KG1 (cell line): ENCODE results near the gene MAP2K7.
"Not testable (repeated sequence)": the region's sequence is repeated elsewhere in the genome, so short reads cannot be mapped to it uniquely, and the experiment has no call there.

Source experiments
- DNase-seq: peaks from one replicate; lab custom pipeline; 2025; lab: John Stamatoyannopoulos, UW

The MAP2K7 gene

DNA sequence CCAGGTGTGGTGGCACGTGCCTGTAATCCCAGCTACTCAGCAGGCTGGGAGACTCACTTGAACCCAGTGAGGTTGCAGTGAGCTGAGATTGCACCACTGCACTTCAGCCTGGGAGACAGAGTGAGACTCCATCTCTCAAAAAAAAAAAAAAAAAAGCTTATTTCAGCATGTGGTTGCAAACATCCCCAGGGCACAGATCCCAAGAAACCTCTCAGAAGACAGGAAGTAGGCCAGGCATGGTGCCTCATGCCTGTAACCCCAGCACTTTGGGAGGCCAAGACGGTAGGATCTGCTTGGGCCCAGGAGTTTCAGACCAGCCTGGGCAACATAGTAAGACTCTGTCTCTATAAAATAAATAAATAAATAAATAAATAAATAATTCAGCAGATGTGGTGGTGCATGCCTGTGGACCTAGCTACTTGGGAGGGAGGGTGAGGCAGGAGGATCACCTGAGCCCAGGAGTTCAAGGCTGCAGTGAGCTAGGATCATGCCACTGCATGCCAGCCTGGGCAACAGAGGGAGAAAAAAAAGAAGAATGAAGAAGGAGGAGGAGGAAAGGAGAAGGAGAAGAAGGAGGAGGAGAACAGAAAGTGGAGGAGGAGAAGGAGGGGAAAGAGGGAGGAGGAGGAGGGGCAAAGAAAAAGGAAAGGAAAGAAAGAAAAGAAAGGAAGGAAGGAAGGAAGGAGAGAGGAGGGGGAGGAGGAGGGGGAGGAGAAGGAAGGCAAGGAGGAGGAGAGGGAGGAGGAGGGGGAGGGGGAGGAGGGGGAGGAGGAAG, 19.7 kb upstream of the MAP2K7 start:
- no peak for DNase-seq

DNA sequence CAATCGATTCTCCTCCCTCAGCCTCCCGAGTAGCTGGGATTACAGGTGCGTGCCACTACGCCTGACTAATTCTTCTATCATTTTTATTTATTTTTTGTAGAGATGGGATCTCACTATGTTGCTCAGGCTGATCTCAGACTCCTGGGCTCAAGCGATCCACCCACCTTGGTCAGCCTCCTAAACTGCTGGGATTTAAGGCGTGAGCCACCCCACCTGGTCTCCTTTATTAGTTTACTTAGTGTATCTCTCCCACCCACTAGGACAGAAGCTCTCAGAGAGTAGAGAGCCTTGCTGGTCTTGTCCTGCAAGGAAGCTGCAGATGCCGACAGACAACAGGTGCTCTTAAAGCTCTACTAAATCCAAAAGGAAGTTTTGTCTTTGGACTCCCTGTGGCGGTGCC, 17.9 kb upstream of the MAP2K7 start:
- no peak for DNase-seq

DNA sequence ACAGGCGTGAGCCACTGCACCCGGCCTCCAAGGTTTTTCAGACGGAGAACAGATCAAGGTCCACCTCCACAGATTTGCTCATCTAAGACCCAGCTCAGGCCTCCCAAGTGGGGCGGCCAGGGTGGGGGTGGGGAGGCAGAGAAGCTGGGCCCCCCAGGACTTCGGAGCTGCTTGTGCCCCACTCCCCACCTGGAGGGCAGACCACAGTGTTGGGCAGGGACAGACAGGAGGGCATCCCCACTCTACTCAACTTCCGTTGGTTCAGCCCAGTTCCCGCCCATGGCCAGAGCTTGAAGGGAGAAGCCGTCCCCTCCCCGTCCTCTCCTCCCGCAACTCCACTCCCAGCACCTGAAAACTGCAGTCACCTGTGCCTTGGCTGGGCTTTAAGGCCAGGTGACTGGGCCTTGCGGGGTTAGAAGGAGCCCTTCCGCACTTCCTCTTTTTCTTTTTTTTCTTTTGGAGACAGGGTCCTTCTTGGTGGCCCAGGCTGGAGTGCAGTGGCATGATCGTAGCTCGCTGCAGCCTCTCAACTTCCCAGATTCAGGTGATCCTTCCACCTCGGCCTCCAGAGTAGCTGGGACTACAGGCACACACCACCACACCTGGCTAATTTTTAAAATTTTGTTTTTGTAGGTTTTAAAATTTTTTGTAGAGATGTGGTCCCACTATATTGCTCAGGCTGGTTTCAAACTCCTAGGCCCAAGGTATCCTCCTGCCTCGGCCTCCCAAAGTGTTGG, 16.1 kb upstream of the MAP2K7 start:
- DNase-seq, result no peak

DNA sequence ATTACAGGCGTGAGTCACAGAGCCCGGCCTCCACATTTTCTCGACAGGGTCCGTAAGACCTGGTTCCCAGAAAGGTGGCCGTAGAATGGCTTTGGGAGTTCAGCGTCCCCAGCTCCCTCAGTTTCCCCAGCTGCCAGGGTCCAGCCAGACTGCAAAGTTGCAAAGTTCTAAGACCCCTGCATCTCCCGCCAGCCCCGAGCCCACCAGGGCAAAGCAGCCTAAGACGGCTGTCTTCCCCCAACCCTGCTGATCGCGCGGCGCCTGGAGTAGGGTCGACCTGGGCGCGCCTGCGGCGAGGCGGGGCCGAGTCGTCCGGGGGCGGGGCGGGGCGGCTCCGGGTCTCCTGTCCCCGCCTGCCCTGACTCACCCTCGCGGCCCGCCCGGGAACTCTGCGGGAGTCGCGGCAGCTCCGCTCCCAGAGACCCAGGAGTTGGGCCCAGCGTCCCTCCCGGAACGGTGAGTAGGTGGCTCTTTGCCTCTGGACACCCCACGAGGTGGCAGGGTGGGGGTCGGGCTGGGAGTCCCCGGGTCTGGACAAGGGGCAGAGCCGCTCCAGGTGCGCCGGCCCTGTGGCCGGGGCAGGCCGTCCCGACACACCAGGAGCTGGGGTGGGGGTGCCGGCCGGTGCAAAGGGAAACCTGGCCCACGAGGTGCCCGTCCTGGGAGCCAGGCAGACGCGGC, 15.4 kb upstream of the MAP2K7 start, which contains the start of gene LRRC8E:
TSS of gene LRRC8E (plus strand) at position 366 of the 681 bp plus-strand sequence. CDS start 7,094 bp downstream, outside the sequence.
- DNase-seq, result no peak

DNA sequence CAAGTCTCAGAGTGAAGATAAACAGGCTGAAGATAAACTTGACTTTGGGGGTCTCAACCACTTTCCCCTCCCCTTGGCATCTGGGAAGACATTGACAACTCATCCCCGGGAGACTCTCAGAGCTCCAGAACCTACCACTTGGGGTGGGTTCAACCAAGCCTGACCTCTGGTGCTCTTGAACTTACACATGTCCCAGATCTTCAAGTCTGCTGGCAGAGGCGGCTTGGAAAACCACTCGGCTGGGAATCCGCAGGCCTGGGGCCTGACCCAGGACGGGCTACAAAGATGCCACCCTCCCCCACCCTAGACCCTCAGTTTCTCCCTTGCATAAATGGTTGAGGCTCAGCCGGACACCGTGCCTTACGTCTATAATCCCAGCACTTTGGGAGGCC, 14.9 kb upstream of the MAP2K7 start:
- DNase-seq, result no peak

DNA sequence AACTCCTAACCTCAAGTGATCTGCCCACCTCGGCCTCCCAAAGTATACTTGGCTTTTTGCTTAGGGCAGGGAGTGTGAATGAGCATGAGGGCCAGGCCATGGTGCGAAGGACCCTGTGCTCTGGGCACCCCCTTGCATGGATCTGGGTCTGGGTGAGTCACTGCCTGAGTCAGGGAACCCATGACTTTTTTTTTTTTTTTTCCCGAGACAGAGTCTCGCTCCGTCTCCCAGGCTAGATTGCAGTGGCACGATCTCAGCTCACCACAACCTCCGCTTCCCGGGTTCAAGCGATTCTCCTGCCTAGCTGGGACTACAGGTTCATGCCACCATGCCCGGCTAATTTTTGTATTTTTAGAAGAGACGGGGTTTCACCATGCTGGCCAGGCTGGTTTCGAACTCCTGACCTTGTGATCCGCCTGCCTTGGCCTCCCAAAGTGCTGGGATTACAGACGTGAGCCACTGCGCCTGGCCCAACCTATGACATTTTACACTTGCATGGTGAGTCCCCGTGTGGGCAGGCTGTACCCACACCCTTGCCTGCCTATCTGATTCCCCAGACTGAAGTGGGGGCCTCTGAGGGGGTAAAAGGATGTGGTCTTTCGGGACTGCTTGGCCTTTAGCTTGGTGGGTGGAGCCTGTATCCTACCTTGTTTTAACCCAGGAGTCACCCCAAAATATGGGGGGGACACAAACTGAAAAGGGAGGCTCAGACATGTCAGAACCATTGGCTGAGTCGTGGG, 10.1 kb upstream of the MAP2K7 start:
- not testable (repeated sequence) for DNase-seq

DNA sequence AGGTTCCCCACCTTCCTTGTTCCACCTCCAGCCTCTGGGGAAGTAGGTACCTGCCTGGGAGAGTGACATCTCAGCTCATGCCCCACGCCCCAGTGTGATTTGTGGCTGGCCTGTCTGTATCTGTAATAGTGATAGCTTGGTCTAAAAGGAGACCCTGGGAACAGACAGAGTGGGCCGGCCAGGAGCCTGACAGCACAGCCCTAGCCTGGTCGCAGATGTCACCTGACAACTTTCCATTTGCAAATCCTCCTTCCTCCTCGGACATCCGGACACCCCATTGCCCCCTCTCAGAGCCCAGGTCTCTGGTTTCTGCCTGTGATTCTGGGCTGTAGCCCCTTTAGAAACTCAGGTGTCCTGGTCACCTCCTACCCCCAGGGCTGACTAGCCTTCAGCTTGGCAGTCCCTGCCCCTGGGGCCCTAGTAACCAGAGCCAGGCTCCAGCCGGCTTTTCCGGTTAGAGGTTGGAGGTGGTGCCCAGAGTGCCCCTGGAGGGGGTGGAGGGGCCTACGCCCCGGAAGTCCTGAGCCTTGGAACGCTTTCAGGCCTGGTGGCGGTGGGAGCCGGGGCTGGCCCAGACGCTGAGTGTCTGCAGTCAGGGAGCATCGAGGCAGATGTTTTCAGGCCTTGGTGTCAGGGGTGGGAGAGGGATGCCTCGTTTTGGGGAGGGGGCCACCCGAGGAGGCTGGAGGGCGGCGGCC, 8.9 kb upstream of the MAP2K7 start:
- DNase-seq, result no peak

DNA sequence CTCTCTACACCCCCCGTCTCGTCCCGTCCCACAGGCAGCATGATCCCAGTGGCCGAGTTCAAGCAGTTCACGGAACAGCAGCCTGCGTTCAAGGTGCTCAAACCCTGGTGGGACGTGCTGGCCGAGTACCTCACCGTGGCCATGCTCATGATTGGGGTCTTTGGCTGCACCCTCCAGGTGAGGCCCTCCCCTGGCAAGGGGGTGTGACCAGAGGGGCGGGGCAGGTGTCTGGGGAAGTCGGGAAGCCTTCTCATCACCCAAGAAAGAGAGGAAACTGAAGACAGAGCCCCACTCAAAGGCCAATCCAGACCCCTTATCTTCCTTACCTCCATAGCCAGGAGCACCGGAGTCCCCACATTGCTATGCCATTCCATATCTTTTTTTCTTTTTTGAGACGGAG, 8.1 kb upstream of the MAP2K7 start:
- no peak for DNase-seq

DNA sequence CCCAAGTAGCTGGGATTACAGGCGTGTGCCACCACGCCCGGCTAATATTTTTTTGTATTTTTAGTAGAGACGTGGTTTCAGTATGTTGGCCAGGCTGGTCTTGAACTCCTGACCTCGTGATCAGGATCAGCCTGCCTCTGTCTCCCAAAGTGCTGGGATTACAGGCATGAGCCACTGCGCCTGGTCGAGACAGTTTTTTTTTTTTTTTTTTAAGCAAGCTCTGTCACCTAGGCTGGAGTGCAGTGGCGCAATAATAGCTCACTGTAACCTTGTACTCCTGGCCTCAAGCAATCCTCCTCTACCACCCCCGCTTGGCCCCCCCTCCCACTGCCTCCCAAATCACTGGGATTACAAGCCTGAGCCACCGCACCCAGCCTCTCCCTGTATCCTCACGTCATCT, 6.4 kb upstream of the MAP2K7 start:
- DNase-seq, result no peak

DNA sequence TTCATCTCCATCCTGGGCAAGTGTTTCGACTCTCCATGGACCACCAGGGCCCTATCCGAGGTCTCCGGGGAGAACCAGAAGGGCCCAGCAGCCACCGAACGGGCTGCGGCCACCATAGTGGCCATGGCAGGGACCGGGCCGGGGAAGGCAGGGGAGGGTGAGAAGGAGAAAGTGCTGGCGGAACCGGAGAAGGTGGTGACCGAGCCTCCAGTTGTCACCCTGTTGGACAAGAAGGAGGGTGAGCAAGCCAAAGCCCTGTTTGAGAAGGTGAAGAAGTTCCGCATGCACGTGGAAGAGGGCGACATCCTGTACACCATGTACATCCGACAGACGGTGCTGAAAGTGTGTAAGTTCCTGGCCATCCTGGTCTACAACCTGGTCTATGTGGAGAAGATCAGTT, 4.7 kb upstream of the MAP2K7 start:
- DNase-seq, result no peak

DNA sequence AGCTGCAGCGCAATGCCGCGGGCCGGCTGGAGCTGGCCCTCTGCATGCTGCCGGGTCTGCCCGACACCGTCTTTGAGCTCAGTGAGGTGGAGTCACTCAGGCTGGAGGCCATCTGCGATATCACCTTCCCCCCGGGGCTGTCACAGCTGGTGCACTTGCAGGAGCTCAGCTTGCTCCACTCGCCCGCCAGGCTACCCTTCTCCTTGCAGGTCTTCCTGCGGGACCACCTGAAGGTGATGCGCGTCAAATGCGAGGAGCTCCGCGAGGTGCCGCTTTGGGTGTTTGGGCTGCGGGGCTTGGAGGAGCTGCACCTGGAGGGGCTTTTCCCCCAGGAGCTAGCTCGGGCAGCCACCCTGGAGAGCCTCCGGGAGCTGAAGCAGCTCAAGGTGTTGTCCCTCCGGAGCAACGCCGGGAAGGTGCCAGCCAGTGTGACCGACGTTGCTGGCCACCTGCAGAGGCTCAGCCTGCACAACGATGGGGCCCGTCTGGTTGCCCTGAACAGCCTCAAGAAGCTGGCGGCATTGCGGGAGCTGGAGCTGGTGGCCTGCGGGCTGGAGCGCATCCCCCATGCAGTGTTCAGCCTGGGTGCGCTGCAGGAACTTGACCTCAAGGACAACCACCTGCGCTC, 3.8 kb upstream of the MAP2K7 start:
- DNase-seq, result no peak

DNA sequence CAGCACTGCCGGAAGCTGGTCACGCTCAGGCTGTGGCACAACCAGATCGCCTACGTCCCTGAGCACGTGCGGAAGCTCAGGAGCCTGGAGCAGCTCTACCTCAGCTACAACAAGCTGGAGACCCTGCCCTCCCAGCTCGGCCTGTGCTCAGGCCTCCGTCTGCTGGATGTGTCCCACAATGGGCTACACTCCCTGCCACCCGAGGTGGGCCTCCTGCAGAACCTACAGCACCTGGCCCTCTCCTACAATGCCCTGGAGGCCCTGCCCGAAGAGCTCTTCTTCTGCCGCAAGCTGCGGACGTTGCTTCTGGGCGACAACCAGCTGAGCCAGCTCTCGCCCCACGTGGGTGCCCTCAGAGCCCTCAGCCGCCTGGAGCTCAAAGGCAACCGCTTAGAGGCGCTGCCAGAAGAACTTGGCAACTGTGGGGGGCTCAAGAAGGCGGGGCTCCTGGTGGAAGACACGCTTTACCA, 3.2 kb upstream of the MAP2K7 start:
- DNase-seq, result no peak

DNA sequence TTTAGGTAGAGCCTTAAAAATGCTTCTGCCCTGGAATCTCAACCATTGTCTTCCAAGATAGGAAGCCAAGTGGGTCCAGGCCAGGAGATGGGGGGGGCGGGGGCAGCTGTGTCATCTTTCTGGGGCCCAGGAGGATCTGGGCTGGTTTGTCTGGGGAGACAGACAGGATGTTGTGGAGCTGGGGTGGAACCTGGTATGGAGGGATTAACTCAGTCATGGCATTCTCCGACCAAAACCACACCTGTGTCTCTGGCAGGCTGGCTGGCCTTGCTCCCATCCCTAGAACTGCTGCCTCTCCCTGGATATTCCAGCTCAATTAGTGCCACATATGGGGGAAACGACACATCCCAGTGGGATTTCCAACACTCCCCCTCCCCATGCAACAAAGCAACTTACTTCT, 2.7 kb upstream of the MAP2K7 start:
- no peak for DNase-seq

DNA sequence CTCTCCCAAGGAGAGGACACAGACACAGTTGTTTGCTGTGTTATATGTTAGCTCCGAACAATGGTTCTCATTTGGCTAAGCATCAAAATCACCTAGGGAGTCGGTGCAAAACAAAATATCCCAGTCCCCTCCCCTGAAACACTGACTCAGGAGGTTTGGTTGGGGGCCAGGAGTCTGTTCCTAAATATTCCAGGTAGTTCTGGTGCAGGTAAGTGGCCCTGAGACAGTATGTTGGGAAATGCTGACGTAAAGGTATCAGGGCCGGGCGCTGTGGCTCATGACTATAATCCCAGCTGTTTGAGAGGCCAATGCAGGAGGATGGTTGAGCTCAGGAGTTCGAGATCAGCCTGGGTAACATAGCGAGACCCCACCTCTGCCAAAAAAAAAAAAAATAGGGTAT, 2.3 kb upstream of the MAP2K7 start:
- DNase-seq, result no peak

DNA sequence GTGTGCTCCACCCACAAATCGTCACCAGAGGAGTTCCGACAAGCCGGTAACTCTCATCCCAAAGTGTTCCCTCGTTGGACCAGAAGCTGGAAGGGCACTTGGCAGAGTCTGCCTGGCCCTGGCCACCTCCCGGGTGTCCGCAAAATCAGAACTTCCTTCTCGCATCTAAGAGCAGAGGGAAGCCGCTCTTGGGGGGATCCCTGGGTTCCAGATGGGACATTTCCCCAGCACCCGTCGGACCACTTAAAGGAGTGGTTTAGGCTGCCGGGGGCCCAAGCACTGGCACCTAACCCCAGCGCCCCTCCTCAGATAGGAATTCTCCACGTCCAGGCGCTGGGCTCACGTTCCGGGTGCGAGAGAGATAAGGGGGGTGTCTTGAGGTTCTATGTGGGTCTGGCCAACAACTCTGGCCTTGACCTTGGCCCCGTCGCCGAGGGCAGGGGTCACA, 857 bp upstream of the MAP2K7 start:
- no peak for DNase-seq

DNA sequence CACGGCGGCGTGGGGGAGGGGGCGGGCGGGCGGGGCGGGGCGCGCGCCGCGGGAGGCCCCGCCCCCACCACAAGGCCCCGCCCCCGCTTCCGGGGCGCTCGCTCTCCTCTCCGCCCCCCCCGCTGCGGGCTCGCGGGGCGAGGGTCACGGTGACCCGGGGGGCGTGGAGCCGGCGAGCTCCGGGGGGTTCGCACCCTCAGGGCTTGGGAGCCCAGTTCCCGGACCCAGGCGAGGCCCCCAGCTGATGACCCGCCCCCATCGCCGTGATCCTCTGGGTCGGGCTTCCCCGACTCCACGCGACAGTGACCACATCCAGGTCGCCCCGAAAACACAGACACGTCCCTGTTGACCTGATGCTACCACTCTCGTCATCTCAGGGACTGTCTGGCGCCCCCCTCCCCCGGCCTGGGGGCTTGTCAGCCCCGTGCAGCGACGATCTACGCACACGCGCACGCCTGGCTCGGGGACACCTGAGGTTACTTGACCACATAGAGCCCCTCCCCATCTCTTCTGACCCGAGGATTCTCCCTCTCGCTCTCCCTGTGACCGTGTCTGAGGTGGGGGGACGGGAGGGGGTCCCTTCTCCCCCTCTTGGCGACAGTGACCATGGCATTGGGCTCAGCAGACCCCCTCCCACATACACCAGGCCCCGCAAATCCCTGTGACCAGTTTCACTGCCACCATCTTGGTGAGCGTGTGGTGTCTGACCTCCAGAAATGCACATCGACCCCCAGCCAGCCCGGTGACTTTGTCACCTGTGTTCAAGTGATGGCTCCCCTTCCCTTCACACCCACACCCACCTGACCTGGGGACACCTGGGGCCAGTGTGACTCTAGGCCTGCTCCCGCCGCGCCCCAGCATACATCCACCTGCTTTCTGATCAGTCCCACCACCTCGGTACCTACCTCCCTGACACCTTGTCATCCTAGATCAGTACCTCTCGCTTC, 670 bp downstream of the MAP2K7 start:
- DNase-seq, result no peak

DNA sequence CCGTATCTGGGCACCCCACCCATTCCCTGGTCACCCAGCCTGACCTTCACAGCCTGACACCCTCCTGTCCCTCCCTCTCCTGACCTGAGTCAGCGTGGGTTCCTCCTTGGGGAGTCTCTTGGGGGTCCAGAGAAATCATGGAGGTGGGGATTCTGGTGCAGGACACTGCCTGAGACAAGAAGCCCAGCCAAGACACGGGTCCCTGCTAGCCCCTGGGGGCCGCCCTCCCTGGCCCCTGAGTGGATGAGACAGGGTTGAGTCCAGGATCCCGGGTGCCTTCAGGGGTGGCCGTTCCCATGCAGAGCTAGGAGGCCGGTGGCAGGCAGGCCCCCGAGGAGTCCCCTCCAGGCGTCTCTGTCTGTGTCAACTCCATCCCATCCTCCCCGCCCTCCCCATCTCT, 1.6 kb downstream of the MAP2K7 start:
- DNase-seq, result no peak

DNA sequence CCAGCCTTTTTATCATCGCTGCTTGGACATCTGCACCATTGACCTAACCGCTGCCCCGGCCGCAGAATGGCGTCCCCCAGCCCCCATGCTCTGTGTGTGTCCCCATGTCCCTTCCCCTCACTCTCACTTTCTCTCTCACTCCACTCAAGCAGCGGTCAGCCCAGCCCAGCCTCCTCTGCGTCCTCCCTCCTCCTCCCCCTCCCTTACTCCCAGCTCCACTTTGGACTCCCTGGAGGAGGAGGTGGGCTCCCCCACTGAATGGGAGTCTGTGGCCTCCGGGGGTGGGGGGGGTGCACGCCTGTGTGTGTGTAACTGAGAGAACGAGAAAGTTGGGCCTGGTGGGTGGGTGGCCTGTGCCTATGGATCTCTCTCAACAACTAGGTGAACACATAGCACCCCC, 2.2 kb downstream of the MAP2K7 start:
- DNase-seq, result no peak

DNA sequence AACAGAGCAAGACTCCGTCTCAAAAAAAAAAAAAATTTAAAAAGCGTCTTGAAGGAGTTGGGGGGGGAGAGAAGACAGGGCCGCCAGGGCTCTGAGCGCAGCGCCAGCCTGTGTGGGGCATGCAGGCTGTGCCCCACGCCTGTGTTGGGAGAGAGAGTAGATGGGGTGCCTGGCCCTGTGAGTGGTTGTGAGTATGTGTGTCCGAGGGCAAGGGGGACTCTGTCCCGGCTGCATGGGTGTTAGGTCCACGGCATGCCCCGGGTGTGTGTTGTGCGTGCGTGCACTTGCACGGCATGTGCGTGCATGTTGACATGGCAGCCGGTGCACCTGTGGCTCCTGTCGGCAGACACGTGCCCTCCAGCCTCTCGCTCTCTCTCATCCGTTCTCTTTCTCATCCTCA, 3.4 kb downstream of the MAP2K7 start:
- no peak for DNase-seq

DNA sequence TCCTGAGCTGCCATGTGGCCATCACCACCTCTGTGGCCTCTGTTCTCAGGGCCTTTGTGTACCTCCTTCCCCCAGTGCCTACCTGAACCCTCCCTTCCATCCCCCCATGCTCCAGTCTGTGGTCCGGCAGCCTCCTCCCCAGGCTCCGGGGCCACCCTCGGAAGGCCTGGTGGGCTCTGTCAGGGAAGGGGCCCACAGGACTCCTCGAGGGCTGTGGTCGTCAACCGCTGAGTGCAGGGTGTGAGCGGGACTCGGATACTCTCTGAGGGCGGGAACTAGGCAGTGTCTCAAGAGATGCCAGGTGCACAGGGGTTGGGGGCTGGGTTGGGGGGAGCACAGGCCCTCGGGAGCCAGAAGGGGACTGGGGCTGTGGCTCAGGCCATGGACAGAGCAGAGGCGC, 3.9 kb downstream of the MAP2K7 start:
- DNase-seq, result no peak
